Vagina (tissue), 2 donors: ENCODE results near the gene LYPD5.

Experiments
- POLR2A ChIP-seq, 2 donors: fragments of 450-650 bp; IDR thresholded peaks; one replicate each; pipeline ENCODE4 v1.6.1; 2017; ENCODE audit warnings: antibody characterized with exemption in 2 of 2, mild to moderate bottlenecking in 2 of 2, moderate library complexity in 2 of 2
- TF ChIP-seq, protein P1 (sequence below), 3 experiments: fragments of 450-650 bp in 2 of 3; fragments of 200-600 bp in 1 of 3; sonication (generic) in 1 of 3; IDR thresholded peaks; one replicate each; pipeline ENCODE4 v1.5.1; 2017 to 2019; ENCODE audit warnings: antibody characterized with exemption in 3 of 3, mild to moderate bottlenecking in 2 of 3, moderate library complexity in 2 of 3

DNA sequence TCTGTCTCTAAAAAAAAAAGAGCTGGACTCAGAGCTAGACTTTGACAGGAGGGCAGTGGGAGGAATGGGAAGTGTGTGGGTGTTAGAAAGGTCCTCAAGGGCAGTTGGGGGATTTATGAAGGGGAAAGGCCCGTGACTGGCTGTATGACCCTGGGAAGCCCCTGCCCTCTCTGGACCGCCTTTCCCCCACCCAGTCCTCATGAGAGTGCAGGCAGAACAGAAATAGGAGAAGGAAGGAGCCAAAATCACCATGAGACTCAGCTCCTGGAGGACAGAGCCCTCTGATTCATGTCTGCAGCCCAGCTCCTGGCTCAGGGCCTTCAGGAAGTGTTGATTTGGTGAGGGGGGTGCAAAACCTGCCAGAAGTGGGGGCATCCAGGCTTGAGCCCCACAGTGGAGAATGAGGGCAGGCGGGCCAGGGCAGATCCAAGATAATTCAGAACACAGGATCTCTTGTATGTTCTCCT lies 38.7 kb downstream of the LYPD5 start:
- TF ChIP-seq, protein P1, sequence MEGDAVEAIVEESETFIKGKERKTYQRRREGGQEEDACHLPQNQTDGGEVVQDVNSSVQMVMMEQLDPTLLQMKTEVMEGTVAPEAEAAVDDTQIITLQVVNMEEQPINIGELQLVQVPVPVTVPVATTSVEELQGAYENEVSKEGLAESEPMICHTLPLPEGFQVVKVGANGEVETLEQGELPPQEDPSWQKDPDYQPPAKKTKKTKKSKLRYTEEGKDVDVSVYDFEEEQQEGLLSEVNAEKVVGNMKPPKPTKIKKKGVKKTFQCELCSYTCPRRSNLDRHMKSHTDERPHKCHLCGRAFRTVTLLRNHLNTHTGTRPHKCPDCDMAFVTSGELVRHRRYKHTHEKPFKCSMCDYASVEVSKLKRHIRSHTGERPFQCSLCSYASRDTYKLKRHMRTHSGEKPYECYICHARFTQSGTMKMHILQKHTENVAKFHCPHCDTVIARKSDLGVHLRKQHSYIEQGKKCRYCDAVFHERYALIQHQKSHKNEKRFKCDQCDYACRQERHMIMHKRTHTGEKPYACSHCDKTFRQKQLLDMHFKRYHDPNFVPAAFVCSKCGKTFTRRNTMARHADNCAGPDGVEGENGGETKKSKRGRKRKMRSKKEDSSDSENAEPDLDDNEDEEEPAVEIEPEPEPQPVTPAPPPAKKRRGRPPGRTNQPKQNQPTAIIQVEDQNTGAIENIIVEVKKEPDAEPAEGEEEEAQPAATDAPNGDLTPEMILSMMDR (IDR thresholded peaks at IDR 0.05): no peak
- no peak for TF ChIP-seq POLR2A (IDR thresholded peaks at IDR 0.05)
